ENCODE measurements around the gene C19orf33.

C19orf33 gene

GRCh38 chr19:38323291-38323690, 19.2 kb downstream of the C19orf33 start:
- Histone ChIP-seq H3K9me2 (replicated peaks; ENCODE audit: insufficient read depth, low read length) (no peaks in the 10 kb centered on the region), H3K27me3 (replicated peaks; ENCODE audit: insufficient read depth, low read length) (peaks cover 41% of the 10 kb centered on the region), H3K4me1 (ENCODE audit: low read length) (no peaks in the 10 kb centered on the region), H3F3A (ENCODE audit: insufficient read depth, low read length) (no peaks in the 10 kb centered on the region), H4K20me1 (ENCODE audit: insufficient read depth, low read length) (no peaks in the 10 kb centered on the region), H3K27ac (ENCODE audit: low read length) (no peak overlapping the region), H2AFZ (ENCODE audit: low read length) (no peak overlapping the region), H3K79me2 (ENCODE audit: low read length) (no peaks in the 10 kb centered on the region), H3K4me3 (ENCODE audit: low read length) (no peak overlapping the region), H3K9me3 (replicated peaks; ENCODE audit: insufficient read depth, low read length) (no peaks in the 10 kb centered on the region), H3K9ac (ENCODE audit: low read length) (no peak overlapping the region), H3K4me2 (ENCODE audit: low read depth, low read length) (no peak overlapping the region), H3K36me3 (replicated peaks; ENCODE audit: insufficient read depth, low read length) (no peaks in the 10 kb centered on the region)
- no peak for DNase-seq
- TF ChIP-seq EZH2 (optimal IDR thresholded peaks at IDR 0.05; ENCODE audit: low read depth, low read length) (no peak), EZH2phosphoT487 (IDR thresholded peaks at IDR 0.05; ENCODE audit: low read length) (no peak)
- TF ChIP-seq, protein P1, sequence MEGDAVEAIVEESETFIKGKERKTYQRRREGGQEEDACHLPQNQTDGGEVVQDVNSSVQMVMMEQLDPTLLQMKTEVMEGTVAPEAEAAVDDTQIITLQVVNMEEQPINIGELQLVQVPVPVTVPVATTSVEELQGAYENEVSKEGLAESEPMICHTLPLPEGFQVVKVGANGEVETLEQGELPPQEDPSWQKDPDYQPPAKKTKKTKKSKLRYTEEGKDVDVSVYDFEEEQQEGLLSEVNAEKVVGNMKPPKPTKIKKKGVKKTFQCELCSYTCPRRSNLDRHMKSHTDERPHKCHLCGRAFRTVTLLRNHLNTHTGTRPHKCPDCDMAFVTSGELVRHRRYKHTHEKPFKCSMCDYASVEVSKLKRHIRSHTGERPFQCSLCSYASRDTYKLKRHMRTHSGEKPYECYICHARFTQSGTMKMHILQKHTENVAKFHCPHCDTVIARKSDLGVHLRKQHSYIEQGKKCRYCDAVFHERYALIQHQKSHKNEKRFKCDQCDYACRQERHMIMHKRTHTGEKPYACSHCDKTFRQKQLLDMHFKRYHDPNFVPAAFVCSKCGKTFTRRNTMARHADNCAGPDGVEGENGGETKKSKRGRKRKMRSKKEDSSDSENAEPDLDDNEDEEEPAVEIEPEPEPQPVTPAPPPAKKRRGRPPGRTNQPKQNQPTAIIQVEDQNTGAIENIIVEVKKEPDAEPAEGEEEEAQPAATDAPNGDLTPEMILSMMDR (IDR thresholded peaks at IDR 0.05; ENCODE audit: low read length): no peak

DNA sequence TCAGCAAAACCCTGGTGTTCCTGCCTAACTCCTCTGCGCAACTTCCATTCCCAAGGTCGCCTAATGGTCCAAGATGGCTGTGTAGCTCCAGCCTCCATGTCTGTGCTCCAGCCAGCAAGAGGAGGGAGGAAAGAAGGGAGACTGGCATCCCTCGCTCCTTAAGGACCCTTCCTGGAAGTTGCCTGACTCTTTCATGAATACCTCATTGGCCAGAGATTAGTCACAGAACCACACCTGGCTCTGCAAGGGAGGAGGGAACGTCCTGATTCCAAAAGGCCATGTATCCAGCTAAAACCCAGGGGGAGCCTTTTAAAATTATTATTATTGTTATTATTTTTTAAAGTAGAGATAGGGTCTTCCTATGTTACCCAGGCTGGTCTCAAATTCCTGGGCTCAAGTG, 20.4 kb downstream of the C19orf33 start:
- no peaks in the 10 kb centered on the region for H4K20me1 ChIP-seq (ENCODE audit: insufficient read depth, low read length)
- H3K79me2 ChIP-seq (ENCODE audit: low read length): no peaks in the 10 kb centered on the region
- no peaks in the 10 kb centered on the region for H3K9me3 ChIP-seq (replicated peaks; ENCODE audit: insufficient read depth, low read length)
- H3K27me3 ChIP-seq (replicated peaks; ENCODE audit: insufficient read depth, low read length): peaks cover 32% of the 10 kb centered on the region
- no peak for TF ChIP-seq EZH2phosphoT487 (IDR thresholded peaks at IDR 0.05; ENCODE audit: low read length)
- TF ChIP-seq EZH2 (optimal IDR thresholded peaks at IDR 0.05; ENCODE audit: low read depth, low read length): no peak
- TF ChIP-seq, protein P1 (IDR thresholded peaks at IDR 0.05; ENCODE audit: low read length): no peak
- no peak overlapping the region for H3K27ac ChIP-seq (ENCODE audit: low read length)
- no peaks in the 10 kb centered on the region for H3K4me1 ChIP-seq (ENCODE audit: low read length)
- no peak overlapping the region for H3K4me3 ChIP-seq (ENCODE audit: low read length)
- no peak overlapping the region for H3K9ac ChIP-seq (ENCODE audit: low read length)
- DNase-seq: no peak
- no peaks in the 10 kb centered on the region for H3F3A ChIP-seq (ENCODE audit: insufficient read depth, low read length)
- no peaks in the 10 kb centered on the region for H3K36me3 ChIP-seq (replicated peaks; ENCODE audit: insufficient read depth, low read length)
- H3K9me2 ChIP-seq (replicated peaks; ENCODE audit: insufficient read depth, low read length): no peaks in the 10 kb centered on the region
- no peak overlapping the region for H3K4me2 ChIP-seq (ENCODE audit: low read depth, low read length)
- no peak overlapping the region for H2AFZ ChIP-seq (ENCODE audit: low read length)

- H3K27ac ChIP-seq (ENCODE audit: low read length): no peak overlapping the region
- TF ChIP-seq EZH2 (optimal IDR thresholded peaks at IDR 0.05; ENCODE audit: low read depth, low read length): no peak
- TF ChIP-seq, protein P1 (IDR thresholded peaks at IDR 0.05; ENCODE audit: low read length): no peak
- no peak for TF ChIP-seq EZH2phosphoT487 (IDR thresholded peaks at IDR 0.05; ENCODE audit: low read length)
- no peaks in the 10 kb centered on the region for H3K36me3 ChIP-seq (replicated peaks; ENCODE audit: insufficient read depth, low read length)
- H3K27me3 ChIP-seq (replicated peaks; ENCODE audit: insufficient read depth, low read length): peaks cover 12% of the 10 kb centered on the region; the same call in 1 of the 2 replicates
- H4K20me1 ChIP-seq (ENCODE audit: insufficient read depth, low read length): no peaks in the 10 kb centered on the region
- H3K79me2 ChIP-seq (ENCODE audit: low read length): no peaks in the 10 kb centered on the region
- no peaks in the 10 kb centered on the region for H3F3A ChIP-seq (ENCODE audit: insufficient read depth, low read length)
- no peaks in the 10 kb centered on the region for H3K9me2 ChIP-seq (replicated peaks; ENCODE audit: insufficient read depth, low read length)
- no peak for DNase-seq
- no peak overlapping the region for H3K4me3 ChIP-seq (ENCODE audit: low read length)
- no peaks in the 10 kb centered on the region for H3K9me3 ChIP-seq (replicated peaks; ENCODE audit: insufficient read depth, low read length)
- H3K4me2 ChIP-seq (ENCODE audit: low read depth, low read length): no peak overlapping the region
- H3K4me1 ChIP-seq (ENCODE audit: low read length): no peaks in the 10 kb centered on the region
- no peak overlapping the region for H2AFZ ChIP-seq (ENCODE audit: low read length)
- H3K9ac ChIP-seq (ENCODE audit: low read length): no peak overlapping the region
Observed at GRCh38 chr19:38326591-38326990, 22.5 kb downstream of the C19orf33 start.
